C4-2B (cell line): ENCODE data around the gene DNAH7.

Experiments used
- ZFX ChIP-seq: fragments of 450-650 bp; IDR thresholded peaks from 2 replicates; pipeline ENCODE4 v1.6.1; 2017
- TF ChIP-seq, protein P1 (sequence below): fragments of 450-650 bp; conservative IDR thresholded peaks from 2 replicates; pipeline ENCODE4 v1.5.1; 2017; ENCODE audit warnings: mild to moderate bottlenecking

DNA sequence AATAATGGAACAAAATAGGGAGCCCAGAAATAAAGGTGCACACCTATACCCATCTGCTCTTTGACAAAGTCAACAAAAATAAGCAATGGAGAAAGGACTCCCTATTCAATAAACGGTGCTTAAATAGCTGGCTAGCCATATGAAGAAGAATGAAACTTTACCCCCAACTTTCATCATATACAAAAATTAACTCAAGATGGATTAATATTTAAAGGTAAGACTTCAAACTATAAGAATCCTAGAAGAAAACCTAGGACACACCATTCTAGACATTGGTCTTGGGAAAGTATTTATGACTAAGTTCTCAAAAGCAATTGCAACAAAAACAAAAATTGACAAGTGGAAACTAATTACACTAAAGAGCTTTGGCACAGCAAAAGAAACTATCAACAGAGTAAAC, 139.1 kb downstream of the DNAH7 start:
- TF ChIP-seq, protein P1, sequence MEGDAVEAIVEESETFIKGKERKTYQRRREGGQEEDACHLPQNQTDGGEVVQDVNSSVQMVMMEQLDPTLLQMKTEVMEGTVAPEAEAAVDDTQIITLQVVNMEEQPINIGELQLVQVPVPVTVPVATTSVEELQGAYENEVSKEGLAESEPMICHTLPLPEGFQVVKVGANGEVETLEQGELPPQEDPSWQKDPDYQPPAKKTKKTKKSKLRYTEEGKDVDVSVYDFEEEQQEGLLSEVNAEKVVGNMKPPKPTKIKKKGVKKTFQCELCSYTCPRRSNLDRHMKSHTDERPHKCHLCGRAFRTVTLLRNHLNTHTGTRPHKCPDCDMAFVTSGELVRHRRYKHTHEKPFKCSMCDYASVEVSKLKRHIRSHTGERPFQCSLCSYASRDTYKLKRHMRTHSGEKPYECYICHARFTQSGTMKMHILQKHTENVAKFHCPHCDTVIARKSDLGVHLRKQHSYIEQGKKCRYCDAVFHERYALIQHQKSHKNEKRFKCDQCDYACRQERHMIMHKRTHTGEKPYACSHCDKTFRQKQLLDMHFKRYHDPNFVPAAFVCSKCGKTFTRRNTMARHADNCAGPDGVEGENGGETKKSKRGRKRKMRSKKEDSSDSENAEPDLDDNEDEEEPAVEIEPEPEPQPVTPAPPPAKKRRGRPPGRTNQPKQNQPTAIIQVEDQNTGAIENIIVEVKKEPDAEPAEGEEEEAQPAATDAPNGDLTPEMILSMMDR, result no peak
- TF ChIP-seq ZFX, result no peak
